Astrocyte (in vitro differentiated cells and primary cell): ENCODE results near the gene RBL2. TPM values are rescaled to one million over a fixed set of nuclear protein-coding genes. Genes with fewer than 3 reads are reported as not detected.

ENCODE experiments used
- DNase-seq: peaks from one replicate; pipeline ENCODE4 v3.0.0-alpha.2; 2010; ENCODE audit warnings: low read depth
- FAIRE-seq: peaks from 2 replicates; lab custom pipeline; 2011; peaks lifted over from hg19 to GRCh38; lab: Jason Lieb, UNC
- H2AFZ ChIP-seq: 2 replicates; pipeline ENCODE4 v1.6.0; 2012; ENCODE audit warnings: low read depth, low read length, inconsistent platforms
- H3K27ac ChIP-seq: 2 replicates; pipeline ENCODE4 v1.5.1; 2011; ENCODE audit warnings: low read depth, low read length, inconsistent platforms
- H3K27me3 ChIP-seq: 2 replicates; pipeline ENCODE4 v1.6.0; 2011; ENCODE audit warnings: low read length, inconsistent platforms; ENCODE audit not compliant: insufficient read depth
- H3K36me3 ChIP-seq: 2 replicates; pipeline ENCODE4 v1.5.1; 2011; ENCODE audit warnings: low read length, inconsistent platforms; ENCODE audit not compliant: insufficient read depth
- H3K4me1 ChIP-seq: 2 replicates; pipeline ENCODE4 v1.5.1; 2011; ENCODE audit warnings: low read length, inconsistent platforms; ENCODE audit not compliant: insufficient read depth
- H3K4me2 ChIP-seq: 2 replicates; pipeline ENCODE4 v1.6.0; 2012; ENCODE audit warnings: low read length, inconsistent platforms
- H3K4me3 ChIP-seq: 2 replicates; pipeline ENCODE4 v1.5.1; 2011; ENCODE audit warnings: low read depth, mild to moderate bottlenecking, low read length, inconsistent platforms; ENCODE audit not compliant: insufficient read depth
- H3K79me2 ChIP-seq: 2 replicates; pipeline ENCODE4 v1.6.0; 2012; ENCODE audit warnings: mild to moderate bottlenecking, low read length, inconsistent platforms; ENCODE audit not compliant: insufficient read depth
- H3K9ac ChIP-seq: 2 replicates; pipeline ENCODE4 v1.6.0; 2012; ENCODE audit warnings: mild to moderate bottlenecking, low read length, inconsistent platforms
- H3K9me3 ChIP-seq: 2 replicates; pipeline ENCODE4 v1.5.1; 2012; ENCODE audit warnings: low read depth, mild to moderate bottlenecking, low read length, inconsistent platforms; ENCODE audit not compliant: insufficient read depth
- H4K20me1 ChIP-seq: 2 replicates; pipeline ENCODE4 v1.6.0; 2012; ENCODE audit warnings: low read length, inconsistent platforms; ENCODE audit not compliant: insufficient read depth
- H3K27ac Mint-ChIP-seq: one replicate; pipeline ENCODE4 v1.8.0; 2021; ENCODE audit warnings: mild to moderate bottlenecking, mixed read lengths; ENCODE audit not compliant: unreplicated experiment
- H3K27me3 Mint-ChIP-seq: one replicate; pipeline ENCODE4 v1.8.0; 2021; ENCODE audit warnings: low read depth, mixed read lengths; ENCODE audit not compliant: unreplicated experiment
- H3K36me3 Mint-ChIP-seq: one replicate; pipeline ENCODE4 v1.8.0; 2021; ENCODE audit warnings: low read depth, mixed read lengths; ENCODE audit not compliant: unreplicated experiment
- H3K4me1 Mint-ChIP-seq: one replicate; pipeline ENCODE4 v1.8.0; 2021; ENCODE audit warnings: low read depth, mixed read lengths; ENCODE audit not compliant: unreplicated experiment
- H3K4me3 Mint-ChIP-seq: one replicate; pipeline ENCODE4 v1.8.0; 2021; ENCODE audit warnings: mild to moderate bottlenecking, moderate library complexity, mixed read lengths; ENCODE audit not compliant: unreplicated experiment
- H3K9me3 Mint-ChIP-seq: one replicate; pipeline ENCODE4 v1.8.0; 2021; ENCODE audit warnings: mild to moderate bottlenecking, mixed read lengths; ENCODE audit not compliant: unreplicated experiment
- EZH2 ChIP-seq: IDR thresholded peaks from 2 replicates; pipeline ENCODE4 v1.6.1; 2012; ENCODE audit warnings: mild to moderate bottlenecking, low read length, inconsistent platforms; ENCODE audit not compliant: insufficient read depth
- total RNA-seq: library from RNA; stranded (reverse); gene quantifications from 2 replicates; pipeline ENCODE4 v1.2.1, GENCODE V29; 2021
- TF ChIP-seq, protein P1 (sequence below): IDR thresholded peaks from 2 replicates; pipeline ENCODE4 v1.5.1; 2011; ENCODE audit warnings: low read depth, mild to moderate bottlenecking, inconsistent platforms, low read length, moderate library complexity; ENCODE audit not compliant: insufficient read depth

RBL2 gene
- total RNA-seq, 1 donor from 2014 or later = 24.4 TPM

- H3K4me1 ChIP-seq = peaks cover 5% of the 10 kb centered on the region
- Mint-ChIP-seq H3K4me1 (peaks cover 6% of the 10 kb centered on the region), H3K36me3 (no peaks in the 10 kb centered on the region), H3K4me3 (peak overlapping the region; percentile 81), H3K27me3 (no peaks in the 10 kb centered on the region), H3K9me3 (peaks cover 7% of the 10 kb centered on the region), H3K27ac (peak overlapping the region; percentile 8)
- H3K4me2 ChIP-seq = peak overlapping the region; percentile 95
- H3K27ac ChIP-seq = peak overlapping the region; percentile 76
- H3K27me3 ChIP-seq = no peaks in the 10 kb centered on the region
- H4K20me1 ChIP-seq = no peaks in the 10 kb centered on the region
- no peak for TF ChIP-seq EZH2
- TF ChIP-seq, protein P1, sequence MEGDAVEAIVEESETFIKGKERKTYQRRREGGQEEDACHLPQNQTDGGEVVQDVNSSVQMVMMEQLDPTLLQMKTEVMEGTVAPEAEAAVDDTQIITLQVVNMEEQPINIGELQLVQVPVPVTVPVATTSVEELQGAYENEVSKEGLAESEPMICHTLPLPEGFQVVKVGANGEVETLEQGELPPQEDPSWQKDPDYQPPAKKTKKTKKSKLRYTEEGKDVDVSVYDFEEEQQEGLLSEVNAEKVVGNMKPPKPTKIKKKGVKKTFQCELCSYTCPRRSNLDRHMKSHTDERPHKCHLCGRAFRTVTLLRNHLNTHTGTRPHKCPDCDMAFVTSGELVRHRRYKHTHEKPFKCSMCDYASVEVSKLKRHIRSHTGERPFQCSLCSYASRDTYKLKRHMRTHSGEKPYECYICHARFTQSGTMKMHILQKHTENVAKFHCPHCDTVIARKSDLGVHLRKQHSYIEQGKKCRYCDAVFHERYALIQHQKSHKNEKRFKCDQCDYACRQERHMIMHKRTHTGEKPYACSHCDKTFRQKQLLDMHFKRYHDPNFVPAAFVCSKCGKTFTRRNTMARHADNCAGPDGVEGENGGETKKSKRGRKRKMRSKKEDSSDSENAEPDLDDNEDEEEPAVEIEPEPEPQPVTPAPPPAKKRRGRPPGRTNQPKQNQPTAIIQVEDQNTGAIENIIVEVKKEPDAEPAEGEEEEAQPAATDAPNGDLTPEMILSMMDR = no peak
- no peaks in the 10 kb centered on the region for H3K9me3 ChIP-seq
- peak overlapping the region; percentile 84 for H2AFZ ChIP-seq
- peak overlapping the region; percentile 92 for H3K9ac ChIP-seq
- H3K79me2 ChIP-seq = peaks cover 44% of the 10 kb centered on the region
- H3K36me3 ChIP-seq = no peaks in the 10 kb centered on the region
- FAIRE-seq (peak; percentile 41), DNase-seq (no peak)
- H3K4me3 ChIP-seq = peak overlapping the region; percentile 80
These were observed 318 bp upstream of the RBL2 start for GRCh38 chr16:53433930-53434376.

DNA sequence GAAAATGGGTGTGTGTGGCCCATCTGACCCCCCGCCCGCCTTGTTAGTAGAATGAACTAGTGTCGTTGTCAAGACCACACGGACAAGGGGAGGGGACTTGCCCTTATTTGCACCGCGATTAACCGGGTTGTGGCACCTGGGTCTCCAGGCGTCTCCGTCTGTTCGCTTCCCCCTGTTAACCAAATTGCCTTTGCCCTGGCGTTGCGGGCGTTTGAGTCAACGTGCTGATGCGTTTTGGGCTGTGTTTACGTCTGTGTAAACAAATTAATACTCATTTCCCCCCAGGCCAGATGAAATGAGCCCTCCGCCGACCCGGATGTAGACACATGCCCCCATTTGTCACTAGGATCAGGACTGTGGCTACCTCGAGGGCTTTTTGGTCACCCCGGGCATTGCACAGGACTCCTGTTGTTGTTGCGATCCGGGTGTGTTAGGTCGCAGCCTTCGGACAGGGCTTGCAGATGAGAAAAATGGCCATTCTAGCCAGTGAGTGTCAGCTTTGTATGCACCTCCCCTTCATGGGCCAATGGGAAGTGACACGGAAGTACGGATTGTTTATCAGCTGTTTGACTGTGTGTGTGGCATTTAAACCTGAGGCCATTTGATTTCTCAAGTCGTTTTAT lies 906 bp downstream of the RBL2 start:
- H2AFZ ChIP-seq = peak overlapping the region; percentile 84

More for the DNA sequence above, 906 bp downstream of the RBL2 start:
- no peaks in the 10 kb centered on the region for H3K36me3 Mint-ChIP-seq
- Histone ChIP-seq H3K9ac (peak overlapping the region; percentile 92), H3K27ac (peak overlapping the region; percentile 76), H3K9me3 (no peaks in the 10 kb centered on the region), H3K4me1 (peaks cover 5% of the 10 kb centered on the region), H3K36me3 (no peaks in the 10 kb centered on the region), H4K20me1 (no peaks in the 10 kb centered on the region), H3K79me2 (peaks cover 48% of the 10 kb centered on the region), H3K4me2 (peak overlapping the region; percentile 95), H3K27me3 (no peaks in the 10 kb centered on the region), H3K4me3 (peak overlapping the region; percentile 80)
- H3K4me3 Mint-ChIP-seq = peak overlapping the region; percentile 95
- H3K27me3 Mint-ChIP-seq = no peaks in the 10 kb centered on the region
- TF ChIP-seq, protein P1 = no peak
- TF ChIP-seq EZH2 = no peak
- peaks cover 6% of the 10 kb centered on the region for H3K4me1 Mint-ChIP-seq
- FAIRE-seq (peak; percentile 71), DNase-seq (peak; percentile 88)
- peak overlapping the region; percentile 91 for H3K27ac Mint-ChIP-seq
- no peaks in the 10 kb centered on the region for H3K9me3 Mint-ChIP-seq
